Adrenal gland (tissue), 5 donors: Measurements from ENCODE around the gene EIF4E1B.

Experiments used
- CTCF ChIP-seq, 6 experiments: fragments of 450-650 bp in 4 of 6; fragments of 200-600 bp in 2 of 6; sonication (generic) in 1 of 6; IDR thresholded peaks; 1 replicate in 5 of 6; 2 replicates in 1 of 6; pipeline versions ENCODE4 v1.5.1 to v1.8.0; 2016 to 2021; ENCODE audit warnings: antibody characterized with exemption in 6 of 6, mild to moderate bottlenecking in 2 of 6, moderate library complexity in 1 of 6
- POLR2A ChIP-seq, 2 donors: fragments of 450-650 bp; IDR thresholded peaks; one replicate each; pipeline ENCODE4 v1.6.1; 2017; ENCODE audit warnings: antibody characterized with exemption in 2 of 2, mild to moderate bottlenecking in 2 of 2, moderate library complexity in 1 of 2
- donor health status: DM: no; HTN: no; CAD: no.

- TF ChIP-seq CTCF (IDR thresholded peaks at IDR 0.05) (no peak), POLR2A (IDR thresholded peaks at IDR 0.05) (no peak)
These were observed 8.7 kb downstream of the EIF4E1B start for GRCh38 chr5:176639208-176639607.
